ENCODE results near the gene SHQ1.

GRCh38 chr3:72803573-72803972, 44.7 kb downstream of the SHQ1 start:
- TF ChIP-seq POLR2A (IDR thresholded peaks at IDR 0.05) (no peak), CTCF (IDR thresholded peaks at IDR 0.05) (no peak)
